Caco-2 (cell line): ENCODE results near the gene SUMO3. TPM values are rescaled to one million over a fixed set of nuclear protein-coding genes. Genes with fewer than 3 reads are reported as not detected.

Experiments
- BruUV-seq: library from RNA; stranded (reverse); fragments of 400-500 nt; replicated peaks from 2 replicates; lab custom pipeline; 2021; lab: Mats Ljungman, UMichigan
- CTCF ChIA-PET: fragments of 300-600 bp; sonication (Branson Sonifier 250); formaldehyde crosslinking; loops from one replicate; lab custom pipeline; 2022; ENCODE audit warnings: antibody characterized with exemption; lab: Charles Lee
- POLR2A ChIA-PET: fragments of 300-600 bp; sonication (Branson Sonifier 250); formaldehyde crosslinking; loops from one replicate; lab custom pipeline; 2022; ENCODE audit warnings: antibody characterized with exemption; lab: Charles Lee
- DNase-seq, 2 experiments: peaks; one replicate each; pipeline versions ENCODE4 v3.0.0 to v3.0.0-alpha.2; 2020 to 2022
- H3K27me3 ChIP-seq: replicated peaks from 2 replicates; pipeline ENCODE4 v1.6.0; 2011; ENCODE audit warnings: low read length; ENCODE audit not compliant: control insufficient read depth, insufficient read depth
- H3K36me3 ChIP-seq: 2 replicates; pipeline ENCODE4 v1.5.1; 2011; ENCODE audit warnings: low read length; ENCODE audit not compliant: control insufficient read depth, insufficient read depth
- H3K4me1 ChIP-seq: fragments of 250-450 bp; sonication (Bioruptor Pico); 2 replicates; pipeline ENCODE4 v1.5.1; 2020; ENCODE audit warnings: mild to moderate bottlenecking
- H3K4me3 ChIP-seq: 2 replicates; pipeline ENCODE4 v1.5.1; 2011; ENCODE audit warnings: low read depth, mild to moderate bottlenecking, control low read depth, low read length
- H3K9me3 ChIP-seq: fragments of 250-450 bp; sonication (Bioruptor Pico); 2 replicates; pipeline ENCODE4 v1.5.1; 2020; ENCODE audit warnings: mild to moderate bottlenecking, moderate library complexity
- H3K27ac Mint-ChIP-seq: one replicate; pipeline ENCODE4 v1.8.0; 2022; ENCODE audit warnings: mixed read lengths; ENCODE audit not compliant: unreplicated experiment
- H3K27me3 Mint-ChIP-seq: one replicate; pipeline ENCODE4 v1.8.0; 2022; ENCODE audit warnings: mixed read lengths; ENCODE audit not compliant: insufficient read depth, unreplicated experiment
- H3K36me3 Mint-ChIP-seq: one replicate; pipeline ENCODE4 v1.8.0; 2022; ENCODE audit warnings: mild to moderate bottlenecking, mixed read lengths; ENCODE audit not compliant: insufficient read depth, unreplicated experiment
- H3K4me1 Mint-ChIP-seq: one replicate; pipeline ENCODE4 v1.8.0; 2022; ENCODE audit warnings: low read depth, mixed read lengths; ENCODE audit not compliant: unreplicated experiment
- H3K4me3 Mint-ChIP-seq: one replicate; pipeline ENCODE4 v1.8.0; 2022; ENCODE audit warnings: mild to moderate bottlenecking, moderate library complexity, mixed read lengths; ENCODE audit not compliant: unreplicated experiment
- H3K9me3 Mint-ChIP-seq: one replicate; pipeline ENCODE4 v1.8.0; 2022; ENCODE audit warnings: mixed read lengths; ENCODE audit not compliant: unreplicated experiment
- CTCF ChIP-seq, 2 experiments: fragments of 200-600 bp in 1 of 2; IDR thresholded peaks; 1 replicate in 1 of 2; 2 replicates in 1 of 2; pipeline versions ENCODE4 v1.5.1 to v1.8.0; 2011 to 2022; ENCODE audit warnings: antibody characterized with exemption in 1 of 2, control low read depth in 1 of 2, inconsistent platforms in 1 of 2, low read depth in 1 of 2, low read length in 1 of 2, mild to moderate bottlenecking in 1 of 2, moderate library complexity in 1 of 2; ENCODE audit not compliant: insufficient read depth in 1 of 2, severe bottlenecking in 1 of 2, unreplicated experiment in 1 of 2
- intact Hi-C: fragments of 100-400 bp; cut with micrococcal nuclease; formaldehyde crosslinking; loops from one replicate; pipeline ENCODE4 v1.10.0; 2022; ENCODE audit not compliant: unreplicated experiment
- total RNA-seq: library from RNA; stranded (reverse); gene quantifications from 2 replicates; pipeline ENCODE4 v1.2.3, GENCODE V29; 2022

Gene SUMO3
- total RNA-seq, 1 experiment from 2014 or later: 118 TPM

- H3K9me3 Mint-ChIP-seq: no peaks in the 10 kb centered on the region
- intact Hi-C loops: loop anchor here (10.0 kb wide), 1 partner anchor 276 kb away; no protein-coding TSS in a partner anchor
- POLR2A ChIA-PET: no interaction called here
- Histone ChIP-seq H3K27me3 (no peaks in the 10 kb centered on the region), H3K9me3 (no peaks in the 10 kb centered on the region), H3K4me1 (peaks cover 24% of the 10 kb centered on the region), H3K4me3 (no peak overlapping the region), H3K36me3 (peaks cover 2% of the 10 kb centered on the region; the same call in 1 of the 2 replicates)
- H3K27me3 Mint-ChIP-seq: no peaks in the 10 kb centered on the region
- CTCF ChIA-PET: no interaction called here
- H3K27ac Mint-ChIP-seq: peak overlapping the region; percentile 27
- H3K36me3 Mint-ChIP-seq: peaks cover 34% of the 10 kb centered on the region
- H3K4me3 Mint-ChIP-seq: no peak overlapping the region
- H3K4me1 Mint-ChIP-seq: peaks cover 19% of the 10 kb centered on the region
- no peak for DNase-seq
- no TSS peak for BruUV-seq
- no peak for TF ChIP-seq CTCF (IDR thresholded peaks at IDR 0.05; ENCODE audit: insufficient read depth in 1 of 2, low read depth in 1 of 2, low read length in 1 of 2, severe bottlenecking in 1 of 2, unreplicated experiment in 1 of 2)
These were observed 27.5 kb downstream of the SUMO3 start for GRCh38 chr21:44790368-44790767.

GRCh38 chr21:44789880-44790279, 28.0 kb downstream of the SUMO3 start:
- H3K36me3 ChIP-seq: peaks cover 2% of the 10 kb centered on the region; the same call in 1 of the 2 replicates
- no peak for DNase-seq
- no peak overlapping the region for H3K4me3 ChIP-seq
- peaks cover 37% of the 10 kb centered on the region for H3K36me3 Mint-ChIP-seq
- intact Hi-C loops: loop anchor here (10.0 kb wide), 1 partner anchor 275 kb away; no protein-coding TSS in a partner anchor
- ChIA-PET POLR2A (interaction anchor here (0.6 kb wide), 1 partner anchor 778 kb away, joined by 7 read pairs; the partner anchor contains the start of gene TRAPPC10), CTCF (no interaction called here)
- H3K4me3 Mint-ChIP-seq: no peak overlapping the region
- no peak for TF ChIP-seq CTCF (IDR thresholded peaks at IDR 0.05; ENCODE audit: insufficient read depth in 1 of 2, low read depth in 1 of 2, low read length in 1 of 2, severe bottlenecking in 1 of 2, unreplicated experiment in 1 of 2)
- H3K27ac Mint-ChIP-seq: no peak overlapping the region
- no peaks in the 10 kb centered on the region for H3K9me3 ChIP-seq
- no peaks in the 10 kb centered on the region for H3K9me3 Mint-ChIP-seq
- no peaks in the 10 kb centered on the region for H3K27me3 Mint-ChIP-seq
- peaks cover 24% of the 10 kb centered on the region for H3K4me1 ChIP-seq
- peaks cover 19% of the 10 kb centered on the region for H3K4me1 Mint-ChIP-seq
- no TSS peak for BruUV-seq
- no peaks in the 10 kb centered on the region for H3K27me3 ChIP-seq

GRCh38 chr21:44785620-44786335, 32.1 kb downstream of the SUMO3 start:
- H3K36me3 ChIP-seq: no peaks in the 10 kb centered on the region
- no peaks in the 10 kb centered on the region for H3K27me3 Mint-ChIP-seq
- H3K9me3 ChIP-seq: no peaks in the 10 kb centered on the region
- no peaks in the 10 kb centered on the region for H3K4me1 Mint-ChIP-seq
- no TSS peak for BruUV-seq
- intact Hi-C loops: no loop called here
- no peaks in the 10 kb centered on the region for H3K9me3 Mint-ChIP-seq
- no peak overlapping the region for H3K4me3 ChIP-seq
- ChIA-PET CTCF (no interaction called here), POLR2A (no interaction called here)
- no peak overlapping the region for H3K27ac Mint-ChIP-seq
- peaks cover 36% of the 10 kb centered on the region for H3K36me3 Mint-ChIP-seq
- no peaks in the 10 kb centered on the region for H3K27me3 ChIP-seq
- DNase-seq: no peak
- no peak for TF ChIP-seq CTCF (IDR thresholded peaks at IDR 0.05; ENCODE audit: insufficient read depth in 1 of 2, low read depth in 1 of 2, low read length in 1 of 2, severe bottlenecking in 1 of 2, unreplicated experiment in 1 of 2)
- no peaks in the 10 kb centered on the region for H3K4me1 ChIP-seq
- H3K4me3 Mint-ChIP-seq: no peak overlapping the region
